HG03139 (cell line): ENCODE measurements around the gene SLC26A9.
"Not testable (repeated sequence)": the region's sequence is repeated elsewhere in the genome, so short reads cannot be mapped to it uniquely, and the experiment has no call there.

ENCODE experiments used
- ATAC-seq: cut with Tn5 transposase; IDR thresholded peaks from one replicate; pipeline ENCODE4 v1.9.1; 2021; ENCODE audit not compliant: unreplicated experiment

The SLC26A9 gene

DNA sequence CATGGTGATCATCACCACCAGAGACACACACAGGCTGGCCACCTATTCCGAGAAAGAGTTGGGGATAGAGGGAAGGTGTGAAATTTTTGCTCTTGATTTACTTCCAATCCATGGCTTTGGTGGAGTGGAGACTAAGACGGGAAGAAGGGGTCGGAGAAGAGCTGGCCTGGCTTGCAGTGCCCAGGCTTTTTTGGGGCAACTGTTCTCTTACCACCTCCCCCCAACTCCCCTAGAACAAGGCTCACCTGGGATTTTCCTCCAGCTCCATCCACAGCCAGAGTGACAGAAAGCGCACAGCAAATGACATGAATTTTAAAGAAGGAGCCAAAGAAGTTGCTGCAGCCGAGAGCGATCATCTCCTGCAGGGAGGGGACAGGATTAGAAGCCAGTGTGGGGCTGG, 16.0 kb downstream of the SLC26A9 start:
- no peak for ATAC-seq

DNA sequence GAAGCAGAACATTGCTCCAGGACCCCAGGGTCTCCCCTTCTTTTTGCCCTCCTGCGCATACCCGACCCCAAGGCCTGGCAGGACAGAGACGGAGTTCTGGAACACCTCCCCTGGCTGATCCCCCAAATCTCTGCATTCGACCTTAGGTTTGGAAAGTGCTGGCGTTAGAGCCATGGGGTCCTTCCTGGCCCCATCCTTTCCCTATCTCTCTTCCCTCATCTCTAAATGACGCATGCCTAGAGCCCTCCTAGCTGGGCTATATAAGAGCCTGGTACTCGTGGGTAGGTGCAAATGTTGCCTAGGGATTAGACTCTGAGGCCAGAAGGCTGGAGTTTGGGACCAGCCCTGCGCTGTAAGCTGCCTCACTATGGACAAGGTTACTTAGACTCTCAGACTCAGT, 16.6 kb downstream of the SLC26A9 start:
- ATAC-seq: no peak

DNA sequence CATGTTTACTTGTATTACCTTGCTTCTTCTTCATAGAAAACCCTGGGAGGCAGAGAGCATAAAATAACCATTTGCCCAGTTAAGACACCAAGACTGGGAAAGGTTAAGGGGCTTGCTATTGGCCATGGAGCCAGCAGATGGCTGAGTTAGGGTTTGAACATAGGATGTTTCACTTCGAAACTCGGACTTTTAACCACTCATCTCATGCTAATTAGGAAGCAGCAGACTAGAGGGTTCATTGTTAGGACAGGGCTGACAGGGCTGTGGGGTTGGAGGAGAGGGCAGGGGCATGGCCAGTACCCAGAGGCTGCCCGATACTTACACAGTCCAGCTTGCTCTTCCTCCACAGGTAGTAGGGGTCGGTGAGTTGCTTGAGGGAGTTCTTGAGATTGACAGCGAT, 17.0 kb downstream of the SLC26A9 start:
- no peak for ATAC-seq

DNA sequence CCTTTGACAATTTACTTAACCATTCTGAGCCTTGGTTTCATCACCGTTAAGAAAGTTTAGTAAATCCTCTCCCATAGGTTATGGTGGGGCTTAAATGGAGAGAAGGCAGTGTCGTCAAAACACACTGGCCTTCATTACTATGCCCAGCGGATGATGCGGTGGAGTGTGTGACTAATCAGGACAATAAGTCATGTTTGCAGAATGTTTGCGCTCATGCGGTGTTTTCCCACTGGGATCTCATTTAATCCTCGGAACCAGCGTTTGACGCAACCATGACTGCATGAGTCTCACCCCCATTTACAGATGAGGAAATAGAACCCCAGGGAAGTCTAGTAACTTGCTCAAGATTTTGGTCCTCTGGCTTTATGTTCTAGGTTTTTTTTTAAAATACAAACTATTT, 17.5 kb downstream of the SLC26A9 start:
- no peak for ATAC-seq

DNA sequence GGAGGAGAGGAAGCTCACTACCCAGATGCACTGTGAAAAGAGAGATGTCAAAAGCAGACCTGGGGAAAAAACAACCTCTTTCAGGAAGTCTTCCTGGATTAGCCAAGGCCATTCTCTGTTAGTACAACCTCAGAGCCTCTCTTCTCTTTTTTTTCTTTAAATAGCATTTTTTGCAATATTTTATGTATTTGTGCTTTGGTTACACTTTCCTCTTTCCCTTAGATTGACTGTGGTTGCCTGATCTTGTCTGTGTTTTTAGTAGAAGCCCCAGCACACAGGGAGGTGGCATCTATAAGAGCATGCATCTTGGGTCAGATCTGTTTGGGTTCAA, 18.8 kb downstream of the SLC26A9 start:
- ATAC-seq: no peak

DNA sequence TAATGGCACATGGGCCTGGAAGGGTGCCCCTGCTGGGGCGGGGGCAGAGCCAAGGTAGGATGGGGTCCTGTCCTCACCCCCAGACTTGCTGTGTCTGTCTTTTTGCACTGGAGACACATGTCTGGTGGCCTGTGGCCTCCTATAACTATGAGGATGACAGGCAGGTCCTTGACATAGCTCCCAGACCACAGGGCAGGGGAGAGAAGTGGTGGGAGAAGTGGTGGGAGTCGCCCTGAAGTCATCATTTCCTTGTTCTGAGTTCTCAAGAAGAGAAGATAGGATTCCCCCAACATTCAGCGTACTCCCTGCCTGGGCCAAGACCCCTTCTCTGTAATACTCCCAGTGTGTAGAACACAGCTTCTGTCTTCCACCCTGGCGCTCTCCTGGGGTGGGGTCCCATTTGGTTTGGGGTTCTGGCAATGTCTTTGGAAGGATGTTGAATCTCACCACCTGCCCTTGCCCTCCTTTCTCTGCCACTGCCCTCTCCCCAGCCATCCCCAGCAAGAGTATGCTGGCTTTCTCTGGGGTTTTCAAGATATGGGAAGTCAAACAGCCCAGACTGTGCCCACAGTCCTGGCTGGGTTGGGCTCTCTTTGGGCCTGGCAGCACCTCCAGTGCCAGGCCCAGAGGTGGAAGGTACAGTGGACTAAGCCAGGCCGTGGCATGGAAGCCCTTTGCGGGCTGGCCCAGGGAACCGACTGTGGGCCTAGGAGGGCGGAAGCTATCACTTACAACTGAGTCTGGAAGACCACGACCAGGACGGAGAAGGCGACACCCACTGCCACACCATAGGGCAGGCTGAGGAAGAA, 19.4 kb downstream of the SLC26A9 start:
- ATAC-seq: no peak

DNA sequence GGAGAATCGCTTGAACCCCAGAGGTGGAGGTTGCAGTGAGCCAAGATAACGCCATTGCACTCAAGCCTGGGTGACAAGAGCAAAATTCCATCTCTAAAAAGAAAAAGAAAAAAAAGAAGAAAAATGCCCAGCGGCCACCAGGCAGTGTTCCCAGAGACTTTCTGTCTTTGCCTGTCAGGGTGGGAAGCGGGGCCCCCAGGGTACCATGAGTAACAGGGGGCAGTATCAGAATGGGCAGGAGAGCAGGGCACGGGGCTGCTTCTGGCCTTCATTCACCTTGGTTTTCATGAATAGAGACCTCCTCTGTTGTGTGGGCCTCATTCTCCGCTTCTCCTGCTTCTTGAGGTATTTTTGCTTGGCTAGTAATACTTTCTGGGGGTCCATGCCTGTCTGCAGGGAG, 20.4 kb downstream of the SLC26A9 start:
- ATAC-seq: no peak

DNA sequence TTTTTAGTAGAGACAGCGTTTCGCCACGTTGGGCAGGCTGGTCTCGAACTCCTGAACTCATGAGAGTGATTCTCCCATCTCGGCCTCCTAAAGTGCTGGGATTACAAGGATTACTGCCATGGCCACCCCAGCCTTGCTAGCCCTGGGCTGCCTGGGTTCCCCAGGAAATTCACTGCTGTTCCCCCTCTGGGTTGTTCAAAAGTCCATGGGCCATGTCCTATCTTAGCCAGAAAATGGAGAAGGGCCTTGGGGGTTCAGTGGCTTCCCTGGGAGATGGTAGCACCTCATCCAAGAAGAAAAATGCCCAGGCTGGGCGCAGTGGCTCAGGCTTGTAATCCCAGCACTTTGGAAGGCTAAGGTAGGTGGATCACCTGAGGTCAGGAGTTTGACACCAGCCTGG, 20.9 kb downstream of the SLC26A9 start:
- no peak for ATAC-seq

DNA sequence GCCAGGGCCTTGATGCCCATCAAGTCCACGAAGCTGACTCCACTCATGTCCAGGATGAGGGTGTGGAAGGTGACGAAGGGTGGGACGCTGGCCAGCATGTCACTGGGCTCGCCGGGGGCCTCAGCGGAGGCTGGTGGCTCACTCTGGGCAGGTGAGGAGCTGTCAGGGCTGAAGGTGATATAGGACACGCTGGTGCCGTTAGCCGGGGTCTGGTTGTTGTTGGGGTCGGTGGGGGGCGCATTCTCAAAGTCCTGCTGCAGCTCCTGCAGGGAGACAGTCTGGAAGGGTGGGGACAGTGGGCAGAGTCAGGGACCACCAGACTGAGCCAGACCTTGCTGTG, 21.7 kb downstream of the SLC26A9 start:
- ATAC-seq: no peak

DNA sequence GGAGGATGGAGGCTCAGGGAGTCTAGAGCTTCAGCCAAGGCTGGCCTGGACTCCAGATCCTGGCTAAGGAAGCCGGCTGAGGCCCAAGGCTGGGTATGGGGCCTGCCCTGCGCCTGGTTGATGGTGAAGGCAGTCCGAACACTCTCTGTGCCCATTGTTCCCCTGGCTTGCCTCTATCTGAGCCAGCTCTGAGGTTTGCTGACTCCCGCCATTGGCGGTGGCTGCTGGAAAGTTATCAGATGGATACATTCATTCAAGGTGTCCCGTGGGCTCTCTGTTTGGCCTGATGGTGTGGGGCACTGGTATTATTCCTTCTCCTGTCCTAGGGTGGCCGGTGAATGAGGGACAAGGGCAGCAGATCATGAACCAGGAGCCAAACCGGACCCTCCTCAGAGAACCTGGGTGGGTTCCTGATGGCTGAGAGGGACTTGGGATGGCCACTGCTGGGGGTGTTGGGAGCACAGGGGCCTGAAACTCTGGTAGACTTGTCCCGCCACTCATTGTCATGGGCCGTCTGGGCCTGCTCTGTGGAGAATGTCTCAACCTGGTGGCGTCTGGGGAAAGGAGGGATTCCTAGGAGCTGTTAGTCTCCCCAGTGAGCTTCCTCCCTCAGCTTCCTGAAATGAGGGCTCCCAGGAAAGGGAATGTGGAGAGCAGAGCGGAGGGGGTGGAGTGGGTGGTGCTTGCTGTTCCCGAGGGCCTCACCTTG, 22.2 kb downstream of the SLC26A9 start:
- no peak for ATAC-seq

DNA sequence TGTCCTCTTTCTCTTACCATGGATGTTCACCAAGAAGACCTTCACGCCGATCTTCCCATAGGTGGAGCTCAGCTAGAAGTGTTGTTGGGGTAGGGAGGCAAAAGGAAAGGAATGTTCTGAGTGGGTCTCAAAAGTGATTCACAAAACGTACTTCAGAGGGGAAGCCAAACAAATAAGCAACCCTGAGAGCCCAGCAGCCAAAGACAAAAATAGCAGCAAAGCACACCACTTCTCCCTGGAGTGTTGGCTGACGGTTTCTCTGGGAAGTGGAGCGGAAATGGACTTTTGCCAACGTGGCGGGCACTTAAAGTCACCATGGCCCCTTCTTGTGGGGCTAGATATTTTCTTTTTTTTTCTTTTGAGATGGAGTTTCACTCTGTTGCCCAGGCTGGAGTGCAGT, 23.1 kb downstream of the SLC26A9 start:
- no peak for ATAC-seq

DNA sequence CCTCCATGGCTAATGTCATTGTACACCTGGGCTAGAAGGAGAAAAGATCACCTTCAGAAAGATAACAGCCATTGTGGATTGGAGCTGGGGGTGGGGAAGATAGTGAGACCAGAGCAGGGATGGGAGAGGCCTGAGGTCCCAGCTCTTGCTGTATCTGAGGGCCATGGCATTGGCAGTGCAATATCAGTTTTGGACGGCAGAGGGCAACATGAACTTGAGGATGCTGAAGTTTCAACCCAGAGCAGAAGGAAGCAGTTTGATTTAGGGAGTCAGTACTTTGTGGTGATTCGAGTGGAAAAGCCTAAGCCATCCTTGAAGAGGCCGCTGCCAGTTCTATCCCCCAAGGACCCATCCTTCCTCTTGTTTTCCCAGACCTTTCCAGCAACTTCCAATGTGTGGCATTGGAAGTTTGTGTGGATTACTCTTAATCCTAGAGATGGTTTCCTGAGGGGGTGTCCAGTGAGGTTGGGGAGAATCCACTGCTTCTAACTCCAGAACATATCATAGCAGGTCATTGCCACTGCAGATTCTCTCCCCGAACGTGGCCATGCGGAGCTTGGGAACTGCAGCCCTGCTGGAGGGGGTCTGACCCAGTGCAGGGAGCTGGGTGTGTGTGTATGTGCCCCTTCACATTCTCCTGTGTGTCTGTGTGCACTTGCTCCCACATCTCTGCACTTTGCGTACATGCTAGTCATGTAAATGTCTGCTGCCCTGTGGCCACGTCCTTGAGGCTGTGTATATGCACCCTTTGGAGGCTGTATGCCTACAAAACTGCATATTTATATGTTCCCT, 24.1 kb downstream of the SLC26A9 start:
- no peak for ATAC-seq

DNA sequence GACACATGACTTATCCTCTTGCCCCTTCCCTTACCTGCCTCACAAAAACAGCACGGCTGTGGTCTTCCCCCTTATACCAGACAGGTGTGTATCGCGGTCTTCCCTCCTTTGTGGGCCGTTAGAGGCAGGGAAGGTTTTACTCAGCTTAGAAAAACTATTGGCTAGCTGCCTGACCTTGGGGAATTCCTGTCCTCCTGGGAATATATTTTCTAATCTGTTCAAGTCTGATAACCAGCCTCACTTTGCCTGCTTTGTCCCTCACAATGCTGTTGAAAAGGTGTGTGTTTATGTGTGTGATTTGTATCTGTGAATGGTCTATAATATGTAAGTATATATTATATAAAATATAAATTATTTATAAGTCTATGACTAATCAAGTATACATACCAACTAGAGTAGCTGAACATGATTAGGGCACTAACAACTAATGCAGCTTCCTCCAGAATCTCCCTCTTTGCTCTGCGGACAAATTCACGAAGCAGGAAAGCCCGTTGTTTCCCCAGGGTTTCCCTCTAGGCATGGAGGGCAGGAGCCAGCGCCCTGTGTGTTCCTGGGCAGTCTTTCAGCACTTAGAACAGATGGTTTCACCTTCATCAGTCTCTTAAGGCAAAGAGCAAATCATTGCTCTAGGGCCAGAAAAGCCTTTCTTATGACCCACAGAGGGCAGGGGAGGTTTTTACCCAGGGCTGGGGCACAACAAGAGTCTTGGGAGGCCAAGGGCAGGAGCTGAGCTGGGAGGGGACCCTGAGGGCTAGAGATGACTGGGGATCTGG, 25.6 kb downstream of the SLC26A9 start:
- ATAC-seq: no peak

DNA sequence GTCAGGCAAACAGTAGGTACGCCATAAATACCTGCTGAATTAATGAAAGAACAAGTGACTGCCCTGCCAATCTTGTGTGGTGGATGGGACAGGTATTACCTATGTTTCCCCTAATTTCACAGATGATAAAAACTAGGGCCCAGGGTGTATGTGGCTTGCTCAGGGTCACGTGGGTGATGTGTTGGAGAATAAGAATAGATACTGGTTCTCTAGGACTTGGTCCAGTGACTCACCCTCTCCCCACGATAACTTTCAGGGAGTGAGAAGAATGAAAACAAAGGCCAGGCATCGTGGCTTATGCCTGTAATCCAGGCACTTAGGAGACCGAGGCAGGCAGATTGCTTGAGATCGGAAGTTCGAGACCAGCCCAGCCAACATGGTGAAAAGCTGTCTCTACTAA, 26.7 kb downstream of the SLC26A9 start:
- no peak for ATAC-seq

DNA sequence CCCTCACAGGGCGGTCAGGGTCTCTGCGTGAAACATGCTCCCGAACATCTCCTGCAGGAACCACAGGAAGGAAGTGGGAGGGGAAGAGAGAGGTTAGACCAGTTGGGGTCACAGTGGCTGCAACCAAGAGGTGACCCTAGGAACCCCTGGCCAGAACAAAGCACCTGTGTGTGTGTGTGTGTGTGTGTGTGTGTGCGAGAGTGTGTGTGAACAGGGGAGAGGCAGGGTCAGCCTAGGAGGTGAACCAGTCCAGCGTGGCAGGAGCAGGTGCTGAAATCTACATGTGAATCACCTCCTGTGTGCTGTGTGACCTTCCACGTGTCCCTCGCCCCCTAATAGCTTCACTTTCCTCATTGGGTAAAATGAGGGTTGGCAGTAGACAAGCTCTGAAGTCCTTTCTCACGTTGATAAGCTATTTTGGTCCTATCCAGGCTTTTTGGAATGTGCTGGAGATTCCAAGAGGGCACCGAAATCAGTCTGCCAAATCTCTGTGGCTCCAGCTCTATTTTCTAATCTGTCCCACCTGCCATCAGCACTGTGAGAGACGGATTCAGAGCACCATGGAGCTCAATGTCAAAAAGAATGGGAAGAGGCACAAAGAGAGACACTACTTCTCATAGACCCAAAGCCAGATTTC, 27.8 kb downstream of the SLC26A9 start:
- no peak for ATAC-seq

DNA sequence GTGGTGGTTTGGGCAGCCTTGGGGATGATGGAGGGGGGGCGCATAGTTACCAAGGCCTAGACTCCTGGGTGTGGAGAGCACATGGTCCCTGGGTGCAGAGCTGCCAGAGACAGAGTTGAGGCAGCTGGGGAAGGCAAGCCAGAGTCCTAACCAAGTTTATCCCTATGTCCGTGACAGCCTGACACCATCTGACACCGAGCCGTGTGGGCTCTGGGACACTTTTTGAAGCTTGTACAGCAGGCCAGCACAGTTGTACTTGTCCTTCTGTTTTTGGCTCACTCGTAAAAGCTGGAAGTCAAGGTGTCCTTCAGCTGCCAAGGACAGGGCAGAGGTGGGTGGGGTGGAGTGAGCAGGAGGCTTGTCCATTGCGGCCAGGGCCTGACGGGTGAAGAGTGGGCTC, 28.5 kb downstream of the SLC26A9 start:
- ATAC-seq: no peak

DNA sequence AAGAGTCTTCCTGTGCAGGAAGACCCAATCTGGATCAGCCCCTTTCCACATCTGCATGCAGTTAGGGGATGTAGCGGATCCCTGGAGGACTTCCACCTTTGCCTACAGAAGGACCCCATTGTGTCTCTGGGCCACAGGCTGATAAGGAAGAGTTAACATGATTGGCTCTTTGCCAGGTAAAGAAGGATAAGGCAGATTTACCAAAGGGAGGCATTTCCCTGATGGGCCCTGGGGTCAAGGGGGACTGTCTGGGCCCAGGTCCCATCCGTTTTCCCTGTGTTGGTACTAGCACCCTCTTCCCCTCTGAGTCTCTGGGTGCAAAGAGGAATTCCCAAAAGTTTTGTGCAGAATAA, 29.1 kb downstream of the SLC26A9 start:
- ATAC-seq: no peak

DNA sequence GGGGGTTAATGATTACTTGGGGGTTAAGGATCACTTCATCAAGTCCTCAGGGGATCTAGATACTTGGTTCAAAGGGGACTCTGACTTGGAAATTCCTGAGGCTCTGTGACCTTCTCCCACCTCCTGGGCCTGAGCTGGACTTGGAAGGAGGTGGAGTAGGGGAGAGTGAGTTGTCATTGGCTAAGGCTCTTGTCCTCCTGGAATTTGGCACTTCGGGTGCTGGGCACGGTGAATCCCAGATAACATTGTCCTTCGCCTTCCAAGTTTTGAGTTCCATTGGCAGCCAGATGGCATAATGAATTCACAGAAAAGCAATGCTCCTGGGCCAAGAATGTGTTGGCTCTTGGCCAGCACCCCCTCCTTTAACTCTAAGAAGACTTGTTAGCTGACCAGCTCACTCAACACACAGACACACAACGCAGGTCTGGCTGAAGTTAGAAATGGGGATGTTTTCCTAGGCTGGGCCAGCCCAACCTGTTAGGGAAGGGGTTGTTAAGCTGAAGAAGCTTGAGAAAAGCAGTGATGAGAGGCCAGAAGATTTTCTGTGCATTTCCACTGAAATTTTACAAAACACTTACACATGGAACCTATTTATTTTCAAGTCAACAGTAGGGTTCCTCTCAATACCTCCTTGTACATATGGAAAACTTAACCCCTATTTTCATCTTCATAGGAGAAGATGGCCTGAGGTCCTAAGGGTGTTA, 29.7 kb downstream of the SLC26A9 start:
- no peak for ATAC-seq

DNA sequence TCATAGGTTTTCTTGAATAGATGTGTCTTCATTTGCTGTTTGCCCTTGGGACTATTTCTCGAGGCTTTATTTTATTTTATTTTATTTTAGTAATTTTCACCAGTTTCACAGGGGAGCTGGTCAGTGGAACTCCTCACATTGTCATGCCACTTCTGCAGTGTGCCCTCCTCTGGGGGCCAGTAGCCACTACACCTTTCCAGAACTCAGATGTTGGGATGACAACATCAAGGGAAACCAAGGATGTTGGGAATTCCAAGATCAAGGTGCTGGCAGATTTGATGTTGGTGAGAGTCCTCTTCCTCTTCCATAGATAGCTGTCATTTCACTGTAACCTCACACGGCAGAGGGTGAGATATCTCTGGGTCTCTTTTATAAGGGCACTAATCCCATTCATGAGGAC, 35.5 kb downstream of the SLC26A9 start:
- no peak for ATAC-seq

DNA sequence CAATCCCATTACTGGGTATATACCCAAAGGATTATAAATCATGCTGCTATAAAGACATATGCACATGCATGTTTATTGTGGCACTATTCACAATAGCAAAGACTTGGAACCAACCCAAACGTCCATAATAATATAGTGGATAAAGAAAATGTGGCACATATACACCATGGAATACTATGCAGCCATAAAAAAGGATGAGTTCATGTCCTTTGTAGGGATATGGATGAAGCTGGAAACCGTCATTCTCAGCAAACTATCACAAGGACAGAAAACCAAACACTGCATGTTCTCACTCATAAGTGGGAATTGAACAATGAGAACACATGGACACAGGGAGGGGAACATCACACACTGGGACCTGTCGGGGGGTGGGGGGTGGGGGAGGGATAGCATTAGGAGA, 38.2 kb downstream of the SLC26A9 start:
- ATAC-seq: not testable (repeated sequence)
